GM20000 (cell line): ENCODE measurements around the gene BTN1A1.

Experiments
- DNase-seq: peaks from one replicate; pipeline ENCODE4 v3.0.0; 2012; ENCODE audit warnings: low spot score
- CTCF ChIP-seq: IDR thresholded peaks from 2 replicates; pipeline ENCODE4 v1.5.1; 2012; ENCODE audit warnings: mild to moderate bottlenecking, control low read depth; ENCODE audit errors: extremely low read depth, missing control alignments

The BTN1A1 gene

GRCh38 chr6:26476896-26477295 is 23.2 kb upstream of the BTN1A1 start:
- no peak for DNase-seq
- TF ChIP-seq CTCF = no peak

- DNase-seq = no peak
- no peak for TF ChIP-seq CTCF
Observed at GRCh38 chr6:26477426-26477825, 22.7 kb upstream of the BTN1A1 start.

- no peak for DNase-seq
- no peak for TF ChIP-seq CTCF
Observed at GRCh38 chr6:26478100-26478984, 21.8 kb upstream of the BTN1A1 start.

- no peak for TF ChIP-seq CTCF
- DNase-seq = no peak
Observed at GRCh38 chr6:26478985-26479278, 21.2 kb upstream of the BTN1A1 start.

GRCh38 chr6:26482338-26482737 is 17.8 kb upstream of the BTN1A1 start:
- TF ChIP-seq CTCF = no peak
- DNase-seq = no peak

GRCh38 chr6:26483727-26484126 is 16.4 kb upstream of the BTN1A1 start:
- TF ChIP-seq CTCF = no peak
- no peak for DNase-seq

- no peak for TF ChIP-seq CTCF
Observed at GRCh38 chr6:26484161-26484560, 15.9 kb upstream of the BTN1A1 start.

More at GRCh38 chr6:26484161-26484560, 15.9 kb upstream of the BTN1A1 start:
- DNase-seq = no peak
